T-helper 1 cell treated with Interleukin-12 subunit alpha and Interleukin-12 subunit beta and Interleukin-4 antibody, amounts not matched to agents 30 μg/mL and 1 μg/mL, for 36 hours (primary cell): ENCODE results near the gene ZNF532.
"Not testable (repeated sequence)": the region's sequence is repeated elsewhere in the genome, so short reads cannot be mapped to it uniquely, and the experiment has no call there.

Experiments used
- H3K27ac Mint-ChIP-seq: one replicate; pipeline ENCODE4 v1.8.0; 2021; ENCODE audit warnings: mild to moderate bottlenecking, mixed read lengths
- H3K27me3 Mint-ChIP-seq: one replicate; pipeline ENCODE4 v1.8.0; 2021; ENCODE audit warnings: low read depth, mixed read lengths
- H3K36me3 Mint-ChIP-seq: one replicate; pipeline ENCODE4 v1.8.0; 2021; ENCODE audit warnings: low read depth, mixed read lengths
- H3K4me1 Mint-ChIP-seq: one replicate; pipeline ENCODE4 v1.8.0; 2021; ENCODE audit warnings: low read depth, mixed read lengths
- H3K4me3 Mint-ChIP-seq: one replicate; pipeline ENCODE4 v1.8.0; 2021; ENCODE audit warnings: mild to moderate bottlenecking, moderate library complexity, mixed read lengths
- H3K9me3 Mint-ChIP-seq: one replicate; pipeline ENCODE4 v1.8.0; 2021; ENCODE audit warnings: mixed read lengths

Gene ZNF532

GRCh38 chr18:58915995-58916394 is 51.3 kb downstream of the ZNF532 start:
- Mint-ChIP-seq H3K27me3 (peaks cover 12% of the 10 kb centered on the region), H3K36me3 (no peaks in the 10 kb centered on the region), H3K4me1 (no peaks in the 10 kb centered on the region), H3K27ac (no peak overlapping the region), H3K9me3 (no peaks in the 10 kb centered on the region), H3K4me3 (no peak overlapping the region)

GRCh38 chr18:58919934-58920333 is 55.3 kb downstream of the ZNF532 start:
- H3K27me3 Mint-ChIP-seq, result peaks cover 18% of the 10 kb centered on the region
- not testable (repeated sequence) for H3K9me3 Mint-ChIP-seq, H3K4me3 Mint-ChIP-seq, H3K36me3 Mint-ChIP-seq, H3K4me1 Mint-ChIP-seq, H3K27ac Mint-ChIP-seq

DNA sequence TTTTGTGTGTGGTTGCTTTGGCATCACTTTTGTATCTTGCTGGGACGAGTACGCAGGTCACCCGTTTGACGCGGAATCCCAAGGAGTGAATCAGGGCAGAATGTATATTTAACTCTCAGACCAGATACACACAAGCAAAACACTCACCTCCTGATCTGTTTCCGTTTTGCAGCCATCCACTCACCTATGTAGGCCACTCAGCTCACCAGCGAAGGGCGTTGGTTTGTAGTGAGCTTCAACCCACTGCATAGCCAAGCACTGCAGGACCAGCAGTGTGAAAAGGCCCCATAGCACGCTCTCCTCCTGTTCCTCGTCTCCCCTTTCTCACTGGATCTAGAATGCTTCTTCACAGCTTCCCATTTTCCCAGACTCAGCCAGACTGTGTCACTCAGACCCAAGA is 58.3 kb downstream of the ZNF532 start:
- H3K4me3 Mint-ChIP-seq, result no peak overlapping the region
- no peaks in the 10 kb centered on the region for H3K36me3 Mint-ChIP-seq
- peaks cover 13% of the 10 kb centered on the region for H3K27me3 Mint-ChIP-seq
- H3K27ac Mint-ChIP-seq, result no peak overlapping the region
- H3K4me1 Mint-ChIP-seq, result no peaks in the 10 kb centered on the region
- H3K9me3 Mint-ChIP-seq, result no peaks in the 10 kb centered on the region

GRCh38 chr18:58924473-58924872 is 59.8 kb downstream of the ZNF532 start:
- H3K4me3 Mint-ChIP-seq, result no peak overlapping the region
- H3K27me3 Mint-ChIP-seq, result peaks cover 23% of the 10 kb centered on the region
- no peaks in the 10 kb centered on the region for H3K4me1 Mint-ChIP-seq
- H3K9me3 Mint-ChIP-seq, result no peaks in the 10 kb centered on the region
- H3K36me3 Mint-ChIP-seq, result no peaks in the 10 kb centered on the region
- no peak overlapping the region for H3K27ac Mint-ChIP-seq

DNA sequence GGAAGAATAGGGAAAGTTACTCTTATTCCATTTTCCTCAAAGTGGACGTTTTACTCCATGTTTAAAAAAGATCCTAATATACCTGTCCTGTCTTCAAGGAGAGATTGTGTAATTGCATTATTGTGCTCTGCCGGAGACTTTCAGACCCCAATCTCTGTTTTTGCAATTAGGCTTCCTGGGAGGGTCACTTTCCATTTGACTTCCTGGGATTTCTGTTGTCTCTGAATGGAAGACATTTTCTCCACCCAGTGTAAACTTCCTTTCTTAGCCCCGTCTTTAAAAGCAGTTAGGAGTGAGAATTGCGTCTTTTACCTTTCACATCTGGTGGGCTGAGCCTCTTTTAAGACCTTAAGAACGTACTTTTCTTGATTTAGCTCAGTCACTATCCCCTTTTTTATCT is 63.0 kb downstream of the ZNF532 start:
- H3K27me3 Mint-ChIP-seq, result peaks cover 26% of the 10 kb centered on the region
- no peaks in the 10 kb centered on the region for H3K4me1 Mint-ChIP-seq
- H3K9me3 Mint-ChIP-seq, result no peaks in the 10 kb centered on the region
- H3K4me3 Mint-ChIP-seq, result no peak overlapping the region
- H3K27ac Mint-ChIP-seq, result no peak overlapping the region
- H3K36me3 Mint-ChIP-seq, result no peaks in the 10 kb centered on the region

GRCh38 chr18:58928386-58928785 is 63.7 kb downstream of the ZNF532 start:
- no peak overlapping the region for H3K27ac Mint-ChIP-seq
- H3K4me1 Mint-ChIP-seq, result no peaks in the 10 kb centered on the region
- no peaks in the 10 kb centered on the region for H3K9me3 Mint-ChIP-seq
- peaks cover 20% of the 10 kb centered on the region for H3K27me3 Mint-ChIP-seq
- no peak overlapping the region for H3K4me3 Mint-ChIP-seq
- no peaks in the 10 kb centered on the region for H3K36me3 Mint-ChIP-seq

- H3K27me3 Mint-ChIP-seq, result peaks cover 20% of the 10 kb centered on the region
Measured at GRCh38 chr18:58929206-58929605, 64.5 kb downstream of the ZNF532 start.

GRCh38 chr18:58934356-58934755 is 69.7 kb downstream of the ZNF532 start:
- Mint-ChIP-seq H3K9me3 (no peaks in the 10 kb centered on the region), H3K4me1 (no peaks in the 10 kb centered on the region), H3K27ac (no peak overlapping the region), H3K27me3 (peaks cover 10% of the 10 kb centered on the region), H3K36me3 (no peaks in the 10 kb centered on the region), H3K4me3 (no peak overlapping the region)

More at GRCh38 chr18:58929206-58929605, 64.5 kb downstream of the ZNF532 start:
- no peaks in the 10 kb centered on the region for H3K36me3 Mint-ChIP-seq
- H3K27ac Mint-ChIP-seq, result no peak overlapping the region
- no peaks in the 10 kb centered on the region for H3K4me1 Mint-ChIP-seq
- H3K4me3 Mint-ChIP-seq, result no peak overlapping the region
- H3K9me3 Mint-ChIP-seq, result no peaks in the 10 kb centered on the region

DNA sequence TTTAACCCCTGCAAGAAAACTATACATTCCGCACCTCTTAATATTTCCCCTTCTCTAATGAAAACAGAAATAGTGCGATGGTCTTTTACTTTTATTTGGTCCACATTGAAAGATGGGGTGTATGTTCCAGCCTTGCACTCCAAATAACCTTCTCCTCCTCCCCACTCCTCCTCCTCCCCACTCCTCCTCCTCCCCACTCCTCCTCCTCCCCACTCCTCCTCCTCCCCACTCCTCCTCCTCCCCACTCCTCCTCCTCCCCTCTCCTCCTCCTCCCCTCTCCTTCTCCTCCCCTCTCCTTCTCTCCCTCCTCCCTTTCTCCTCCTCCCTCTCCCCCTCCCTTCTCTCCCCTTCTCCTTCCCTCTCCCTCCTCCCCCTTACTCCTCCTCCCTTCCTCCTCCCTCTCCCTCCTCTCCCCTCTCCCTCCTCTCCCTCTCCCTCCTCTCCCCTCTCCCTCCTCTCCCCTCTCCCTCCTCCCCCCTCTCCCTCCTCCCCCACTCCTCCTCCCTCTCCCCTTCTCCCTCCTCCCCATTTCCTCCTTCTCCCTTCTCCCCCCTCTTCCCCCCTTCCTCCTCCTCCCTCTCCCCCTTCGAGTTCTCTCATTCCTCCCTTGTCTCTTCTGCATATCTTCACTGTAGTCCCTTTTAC is 70.4 kb downstream of the ZNF532 start:
- Mint-ChIP-seq H3K4me3 (no peak overlapping the region), H3K4me1 (no peaks in the 10 kb centered on the region), H3K9me3 (no peaks in the 10 kb centered on the region), H3K27ac (no peak overlapping the region), H3K27me3 (peaks cover 7% of the 10 kb centered on the region), H3K36me3 (no peaks in the 10 kb centered on the region)

DNA sequence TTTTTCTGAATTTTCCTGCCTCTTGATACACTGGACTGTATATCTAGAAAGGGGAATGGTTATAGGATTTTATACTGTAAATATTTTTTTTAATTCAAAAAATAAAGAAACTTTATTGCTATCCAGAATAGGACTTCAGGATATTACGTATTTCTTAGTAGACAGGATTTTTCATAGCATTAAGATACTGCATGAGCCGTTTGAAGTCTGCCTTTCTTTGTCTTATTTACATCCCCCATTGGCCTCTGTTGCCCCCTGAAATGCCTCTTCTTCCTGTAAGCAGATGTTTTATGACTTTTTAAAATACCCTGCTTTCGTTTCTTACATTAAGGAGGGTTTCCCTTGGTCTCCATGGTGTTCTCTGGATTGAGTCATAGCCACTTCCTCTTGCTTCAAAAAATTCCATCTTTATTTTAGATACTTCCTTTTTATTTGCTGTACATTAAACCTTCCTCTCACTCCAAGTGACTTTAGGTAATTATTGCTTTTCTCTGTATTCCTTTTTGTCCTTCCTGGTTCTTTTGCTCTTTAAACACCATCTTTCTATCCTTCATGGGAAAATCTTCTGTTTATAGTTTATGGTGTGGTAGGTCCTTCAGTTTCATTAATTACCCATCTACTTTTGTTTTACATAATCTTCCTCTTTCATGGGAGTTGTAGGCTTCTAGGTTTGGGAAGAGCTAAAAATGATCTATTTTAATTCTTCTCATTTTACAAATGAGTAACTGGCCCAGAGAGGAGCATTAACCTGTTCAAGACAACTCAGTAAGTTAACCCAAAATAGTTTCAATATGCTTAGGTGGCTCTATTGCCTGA is 72.6 kb downstream of the ZNF532 start:
- no peak overlapping the region for H3K27ac Mint-ChIP-seq

DNA sequence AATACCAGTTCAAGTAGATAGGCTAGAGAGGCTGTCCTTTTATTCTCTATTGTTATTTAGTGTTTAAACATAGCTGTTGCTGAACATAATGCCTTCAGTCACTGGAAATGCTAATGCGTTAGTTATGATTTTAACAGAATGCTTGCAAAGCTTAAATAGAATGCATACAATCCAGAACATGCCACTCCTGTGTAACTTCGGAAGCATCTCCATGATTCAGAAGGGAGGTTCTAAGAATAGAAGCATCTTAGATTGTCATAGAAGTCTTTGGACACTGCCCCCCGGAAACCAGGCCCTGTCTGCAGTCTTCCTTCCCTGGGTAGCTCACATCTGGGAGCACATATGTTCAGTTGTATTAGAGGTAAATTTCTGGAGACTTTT is 73.2 kb downstream of the ZNF532 start:
- Mint-ChIP-seq H3K4me3 (no peak overlapping the region), H3K9me3 (no peaks in the 10 kb centered on the region), H3K4me1 (no peaks in the 10 kb centered on the region), H3K36me3 (no peaks in the 10 kb centered on the region), H3K27ac (no peak overlapping the region), H3K27me3 (peaks cover 3% of the 10 kb centered on the region)

More for the DNA sequence above, 72.6 kb downstream of the ZNF532 start:
- no peaks in the 10 kb centered on the region for H3K9me3 Mint-ChIP-seq
- H3K4me3 Mint-ChIP-seq, result no peak overlapping the region
- H3K36me3 Mint-ChIP-seq, result no peaks in the 10 kb centered on the region
- H3K27me3 Mint-ChIP-seq, result peaks cover 3% of the 10 kb centered on the region
- H3K4me1 Mint-ChIP-seq, result no peaks in the 10 kb centered on the region

DNA sequence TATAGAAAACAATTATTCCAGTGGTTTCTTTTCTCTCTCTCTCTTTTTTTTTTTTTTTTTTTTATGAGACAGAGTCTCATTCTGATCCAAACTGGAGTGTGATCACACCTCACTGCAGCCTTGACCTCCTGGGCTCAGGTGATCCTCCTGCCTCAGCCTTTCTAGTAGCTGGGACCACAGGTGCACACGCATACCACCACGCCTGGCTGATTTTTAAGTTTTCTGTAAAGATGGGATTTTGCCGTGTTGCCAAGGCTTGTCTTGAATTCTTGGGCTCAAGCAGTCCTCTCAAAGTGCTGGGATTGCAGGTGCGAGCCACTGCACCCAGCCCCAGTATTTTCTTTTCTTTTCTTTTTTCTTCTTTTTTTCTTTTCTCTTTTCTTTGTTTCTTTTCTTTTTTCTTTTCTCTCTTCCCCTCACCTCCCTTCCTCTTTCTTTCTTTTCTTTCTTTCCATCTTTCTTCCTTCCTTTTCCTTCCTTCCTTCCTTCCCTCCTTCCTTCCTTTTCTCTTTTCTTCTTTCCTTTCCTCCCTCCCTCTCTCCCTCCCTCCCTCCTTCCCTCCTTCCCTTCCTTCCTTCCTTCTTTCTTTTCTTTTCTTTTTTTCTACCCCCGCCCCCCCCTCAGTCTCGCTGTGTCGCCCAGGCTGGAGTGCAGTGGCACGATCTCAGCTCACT is 76.9 kb downstream of the ZNF532 start:
- Mint-ChIP-seq H3K27me3 (peaks cover 3% of the 10 kb centered on the region), H3K4me1 (no peaks in the 10 kb centered on the region), H3K36me3 (no peaks in the 10 kb centered on the region), H3K4me3 (no peak overlapping the region), H3K9me3 (no peaks in the 10 kb centered on the region), H3K27ac (no peak overlapping the region)

DNA sequence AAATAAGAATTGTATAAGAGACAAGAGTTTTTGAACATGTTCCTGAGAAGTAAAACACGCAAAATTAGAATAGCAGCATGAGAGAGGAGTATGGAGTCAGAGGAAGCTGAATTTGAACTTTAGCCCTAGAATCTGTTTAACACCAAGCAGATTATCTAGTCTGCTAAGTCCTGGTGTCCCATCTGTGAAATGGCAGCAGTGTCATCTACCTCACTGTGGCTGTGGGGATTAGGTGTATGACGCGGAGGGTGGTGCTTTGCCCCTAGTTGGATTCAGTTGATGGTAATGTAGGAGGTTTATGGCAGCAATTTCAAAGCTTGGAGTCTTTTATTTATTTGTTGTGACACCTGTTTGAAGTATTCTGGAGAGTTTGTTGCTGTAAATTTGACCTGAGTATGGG is 79.2 kb downstream of the ZNF532 start:
- no peaks in the 10 kb centered on the region for H3K27me3 Mint-ChIP-seq
- no peaks in the 10 kb centered on the region for H3K9me3 Mint-ChIP-seq
- no peak overlapping the region for H3K27ac Mint-ChIP-seq
- no peaks in the 10 kb centered on the region for H3K4me1 Mint-ChIP-seq
- no peaks in the 10 kb centered on the region for H3K36me3 Mint-ChIP-seq
- H3K4me3 Mint-ChIP-seq, result no peak overlapping the region

GRCh38 chr18:58947136-58947732 is 82.6 kb downstream of the ZNF532 start:
- H3K4me3 Mint-ChIP-seq, result no peak overlapping the region
- no peaks in the 10 kb centered on the region for H3K36me3 Mint-ChIP-seq
- H3K4me1 Mint-ChIP-seq, result no peaks in the 10 kb centered on the region
- H3K27ac Mint-ChIP-seq, result no peak overlapping the region
- peaks cover 8% of the 10 kb centered on the region for H3K27me3 Mint-ChIP-seq
- no peaks in the 10 kb centered on the region for H3K9me3 Mint-ChIP-seq
